ENCODE results near the gene PILRB.
"Not testable (repeated sequence)": the region's sequence is repeated elsewhere in the genome, so short reads cannot be mapped to it uniquely, and the experiment has no call there.

Gene PILRB

DNA sequence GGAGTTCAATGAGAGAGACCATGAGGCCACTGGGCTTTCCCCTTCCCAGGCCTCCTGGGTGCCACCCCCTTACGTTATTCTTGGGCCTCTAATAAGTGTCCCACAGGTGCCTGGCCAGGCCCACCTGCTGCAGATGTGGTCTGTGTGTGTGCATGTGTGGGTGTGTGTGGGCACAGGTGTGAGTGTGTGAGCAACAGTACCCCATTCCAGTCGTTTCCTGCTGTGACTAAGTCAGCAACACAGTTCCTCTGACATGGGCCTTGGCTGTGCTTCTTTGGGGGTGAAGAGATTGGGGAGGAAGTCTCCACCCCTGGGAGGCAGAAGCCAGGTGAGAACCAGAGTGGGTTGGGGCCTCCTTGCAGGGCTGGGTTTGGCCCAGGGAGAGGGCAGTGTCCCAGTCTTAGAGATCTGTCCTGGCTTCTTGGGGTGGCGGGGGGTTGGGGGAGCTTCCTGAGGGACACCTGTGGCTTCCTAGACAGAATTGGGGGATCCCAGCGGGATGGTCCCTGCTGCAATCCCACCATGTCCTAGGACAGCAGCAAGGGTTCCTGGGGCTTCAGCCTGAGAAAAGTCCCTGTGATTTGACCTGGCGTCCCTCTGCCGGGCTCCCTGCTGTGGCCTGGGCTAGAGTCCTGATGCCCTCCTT, 4.1 kb upstream of the PILRB start:
- no peak for DNase-seq (ENCODE audit: low read depth in 1 of 2, low spot score in 1 of 2)

GRCh38 chr7:100356416-100357068, 1.4 kb upstream of the PILRB start:
- DNase-seq (ENCODE audit: low read depth in 1 of 2, low spot score in 1 of 2) = no peak

DNA sequence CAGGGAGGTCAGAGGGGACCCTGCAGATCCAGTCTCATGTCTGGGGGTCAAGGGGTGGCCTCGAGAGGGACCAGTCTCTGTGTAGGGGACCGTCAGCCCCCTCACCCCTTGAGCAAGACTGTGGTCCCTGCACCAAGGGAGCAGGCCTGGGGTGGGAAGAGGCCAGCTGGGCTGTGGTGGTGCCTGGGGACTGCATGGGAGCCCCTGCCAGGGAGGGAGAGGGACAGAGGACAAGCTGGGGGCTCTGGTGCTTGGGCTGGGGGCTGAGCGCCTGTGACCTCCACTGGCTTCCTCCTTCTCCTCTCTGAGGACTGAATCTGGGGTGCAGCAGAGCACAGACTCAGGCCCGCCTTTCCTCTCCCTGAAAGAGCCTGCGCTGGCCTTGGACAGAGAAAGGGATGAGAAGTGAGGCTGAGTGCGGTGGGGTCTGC, 771 bp upstream of the PILRB start:
- no peak for DNase-seq (ENCODE audit: low read depth in 1 of 2, low spot score in 1 of 2)

DNA sequence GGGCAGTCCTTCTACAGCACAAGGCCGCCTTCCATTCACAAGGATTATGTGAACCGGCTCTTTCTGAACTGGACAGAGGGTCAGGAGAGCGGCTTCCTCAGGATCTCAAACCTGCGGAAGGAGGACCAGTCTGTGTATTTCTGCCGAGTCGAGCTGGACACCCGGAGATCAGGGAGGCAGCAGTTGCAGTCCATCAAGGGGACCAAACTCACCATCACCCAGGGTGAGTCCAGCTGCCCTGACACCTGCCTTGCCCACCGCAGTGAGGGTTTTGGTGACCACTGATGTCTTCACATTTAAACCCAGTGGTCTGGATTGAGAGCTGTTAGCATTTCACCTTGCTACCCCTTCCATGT, 918 bp downstream of the PILRB start:
- DNase-seq (ENCODE audit: low read depth in 1 of 2, low spot score in 1 of 2) = no peak

DNA sequence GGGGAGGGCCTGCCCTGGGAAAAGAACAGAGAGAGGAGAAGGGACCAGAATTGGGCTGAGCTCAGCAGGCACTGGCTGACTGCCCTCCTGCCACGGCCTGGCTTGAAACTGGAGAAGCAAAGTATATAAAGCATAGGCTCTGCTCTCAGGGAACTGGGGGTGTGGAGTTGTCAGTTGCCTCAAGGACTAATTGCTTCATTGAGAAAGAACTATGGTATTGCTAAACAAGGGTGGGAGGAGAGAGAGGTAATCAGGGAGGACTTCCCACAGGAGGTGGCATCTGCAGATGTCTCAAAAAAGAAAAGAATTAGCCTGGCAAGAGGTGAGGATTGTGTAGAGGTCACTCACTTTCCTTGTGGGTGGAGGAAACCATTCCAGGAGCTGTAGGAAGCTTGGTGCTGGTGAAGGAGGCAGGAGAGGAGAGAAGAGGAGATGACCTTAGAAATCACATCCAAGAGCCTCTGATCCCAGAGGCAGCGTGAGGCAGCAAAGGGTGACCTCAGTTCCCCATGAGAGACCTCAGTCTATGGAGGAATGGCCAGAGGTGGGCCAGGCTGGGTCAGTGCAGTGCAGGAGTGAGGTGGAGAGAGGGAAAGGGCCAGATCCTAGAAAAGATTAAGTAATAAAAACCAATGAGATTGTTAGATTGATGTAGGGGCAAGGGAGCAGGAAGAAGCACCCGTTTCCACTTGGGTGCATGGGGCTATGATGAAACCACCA, 2.4 kb downstream of the PILRB start:
- no peak for DNase-seq (ENCODE audit: low read depth in 1 of 2, low spot score in 1 of 2)

GRCh38 chr7:100363098-100363497, 5.2 kb downstream of the PILRB start:
- DNase-seq (ENCODE audit: low read depth in 1 of 2, low spot score in 1 of 2) = no peak

GRCh38 chr7:100363797-100364196, 5.9 kb downstream of the PILRB start:
- DNase-seq (ENCODE audit: low read depth in 1 of 2, low spot score in 1 of 2) = not testable (repeated sequence)

GRCh38 chr7:100364480-100364879, 6.6 kb downstream of the PILRB start:
- DNase-seq (ENCODE audit: low read depth in 1 of 2, low spot score in 1 of 2) = no peak

DNA sequence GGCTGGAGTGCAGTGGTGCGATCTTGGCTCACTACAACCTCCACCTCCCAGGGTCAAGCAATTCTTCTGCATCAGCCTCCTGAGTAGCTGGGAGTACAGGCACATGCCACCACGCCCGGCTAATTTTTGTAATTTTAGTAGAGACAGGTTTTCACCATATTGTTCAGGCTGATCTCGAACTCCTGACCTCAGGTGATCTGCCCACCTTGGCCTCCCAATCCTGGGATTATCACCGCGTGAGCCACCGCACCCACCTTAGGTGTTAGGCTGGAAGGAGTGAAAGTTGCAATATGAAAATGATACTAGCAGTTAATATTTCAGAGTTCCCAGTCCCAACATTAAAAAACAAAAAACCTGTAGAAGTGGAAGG, 8.1 kb downstream of the PILRB start:
- DNase-seq (ENCODE audit: low read depth in 1 of 2, low spot score in 1 of 2) = not testable (repeated sequence)

GRCh38 chr7:100366411-100367250, 8.7 kb downstream of the PILRB start:
- DNase-seq (ENCODE audit: low read depth in 1 of 2, low spot score in 1 of 2) = no peak

- DNase-seq (ENCODE audit: low read depth in 1 of 2, low spot score in 1 of 2) = no peak
These were observed 9.3 kb downstream of the PILRB start for GRCh38 chr7:100367251-100367620.

- DNase-seq (ENCODE audit: low read depth in 1 of 2, low spot score in 1 of 2) = no peak
These were observed 10.0 kb downstream of the PILRB start for GRCh38 chr7:100367676-100368613.

GRCh38 chr7:100369105-100369504, 11.2 kb downstream of the PILRB start:
- no peak for DNase-seq (ENCODE audit: low read depth in 1 of 2, low spot score in 1 of 2)

DNA sequence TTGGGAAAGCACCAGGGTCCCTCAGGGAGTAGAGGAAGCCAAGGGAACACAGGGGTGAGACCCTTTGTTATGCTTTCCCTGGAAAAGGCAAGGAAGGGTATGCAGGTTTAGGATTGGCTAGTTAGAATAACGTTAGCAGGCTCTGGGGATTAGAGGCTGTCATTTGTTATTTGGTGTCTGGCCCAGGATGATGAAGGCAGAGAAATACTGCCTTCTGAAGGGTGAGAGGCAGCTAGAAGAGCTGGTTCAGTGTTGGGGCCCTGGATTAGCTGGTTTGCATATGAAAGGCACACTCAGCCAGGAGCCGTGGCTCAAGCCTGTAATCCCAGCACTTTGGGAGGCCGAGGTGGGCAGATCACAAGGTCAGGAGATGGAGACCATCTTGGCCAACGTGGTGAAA, 12.4 kb downstream of the PILRB start:
- no peak for DNase-seq (ENCODE audit: low read depth in 1 of 2, low spot score in 1 of 2)

DNA sequence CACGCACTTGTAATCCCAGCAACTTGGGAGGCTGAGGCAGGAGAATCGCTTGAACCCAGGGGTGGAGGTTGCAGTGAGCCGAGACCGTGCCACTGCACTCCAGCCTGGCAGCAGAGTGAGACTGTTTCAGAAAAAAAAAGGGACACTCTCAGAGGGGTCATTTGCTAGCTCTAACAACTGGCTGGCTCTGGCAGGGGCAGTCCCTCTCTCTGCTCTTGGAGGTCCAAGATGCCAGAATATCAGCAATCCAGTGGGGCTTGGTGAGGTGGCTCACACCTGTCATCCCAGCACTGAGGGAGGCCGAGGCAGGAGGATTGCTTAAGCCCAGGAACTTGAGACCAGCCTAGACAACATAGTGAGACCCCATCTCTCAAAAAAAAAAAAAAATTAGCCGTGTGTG, 12.8 kb downstream of the PILRB start:
- no peak for DNase-seq (ENCODE audit: low read depth in 1 of 2, low spot score in 1 of 2)

- DNase-seq (ENCODE audit: low read depth in 1 of 2, low spot score in 1 of 2) = no peak
These were observed 13.7 kb downstream of the PILRB start for GRCh38 chr7:100371561-100372171.

DNA sequence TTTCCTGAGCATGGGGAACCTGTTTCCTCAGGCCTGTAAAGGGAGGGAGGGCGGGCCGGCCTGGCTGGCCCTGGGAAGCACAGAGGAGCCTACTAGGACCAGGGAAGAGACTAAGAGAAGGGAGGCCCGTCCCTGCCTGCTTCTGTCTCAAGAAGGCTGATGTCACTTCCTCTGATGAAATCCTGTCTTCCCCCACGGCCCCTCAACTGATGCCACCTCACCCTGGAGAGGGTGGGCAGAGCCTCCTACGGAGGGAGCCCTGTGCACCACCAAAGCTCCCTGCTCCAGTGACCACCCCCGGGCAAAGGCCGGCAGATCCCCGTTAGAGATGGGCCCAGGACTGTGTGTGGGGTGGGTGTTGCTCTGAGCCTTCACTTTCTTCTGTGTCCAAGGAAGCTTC, 14.3 kb downstream of the PILRB start:
- no peak for DNase-seq (ENCODE audit: low read depth in 1 of 2, low spot score in 1 of 2)

DNA sequence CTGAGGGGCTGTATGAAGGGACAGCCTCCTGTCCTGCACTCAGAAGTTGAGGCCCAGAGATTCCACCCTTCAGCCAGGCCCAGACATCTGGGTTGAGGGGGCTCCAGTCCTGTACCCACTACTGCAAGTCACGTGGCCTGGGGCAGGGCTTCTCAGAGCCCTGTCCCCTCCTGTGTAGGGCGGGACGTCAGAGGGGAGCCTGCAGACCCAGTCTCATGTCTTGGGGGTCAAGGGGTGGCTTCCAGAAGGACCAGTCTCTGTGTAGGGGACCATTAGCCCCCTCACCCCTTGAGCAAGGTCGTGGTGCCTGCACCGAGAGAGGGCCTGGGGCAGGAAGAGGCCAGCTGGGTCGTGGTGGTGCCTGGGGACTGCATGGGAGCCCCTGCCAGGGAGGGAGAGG, 14.8 kb downstream of the PILRB start:
- no peak for DNase-seq (ENCODE audit: low read depth in 1 of 2, low spot score in 1 of 2)

DNA sequence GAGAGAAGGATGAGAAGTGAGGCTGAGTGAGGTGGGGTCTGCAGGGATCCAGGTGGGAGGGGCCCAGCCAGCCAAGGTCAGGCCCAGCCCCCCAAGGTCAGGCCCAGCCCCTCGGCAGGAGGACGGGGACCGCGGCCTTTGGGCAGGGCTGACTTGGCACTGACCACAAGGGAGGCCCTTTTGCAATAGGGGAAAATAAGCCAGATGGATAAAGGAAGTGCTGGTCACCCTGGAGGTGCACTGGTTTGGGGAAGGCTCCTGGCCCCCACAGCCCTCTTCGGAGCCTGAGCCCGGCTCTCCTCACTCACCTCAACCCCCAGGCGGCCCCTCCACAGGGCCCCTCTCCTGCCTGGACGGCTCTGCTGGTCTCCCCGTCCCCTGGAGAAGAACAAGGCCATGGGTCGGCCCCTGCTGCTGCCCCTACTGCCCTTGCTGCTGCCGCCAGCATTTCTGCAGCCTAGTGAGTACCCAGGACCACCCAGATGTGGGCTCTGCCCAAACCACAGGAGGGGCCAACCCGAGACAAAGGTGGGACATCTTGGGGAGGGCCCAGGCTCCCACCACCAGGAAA, 15.4 kb downstream of the PILRB start, which contains the start of gene PILRA:
Gene PILRA, plus strand, starts transcription at position 227 of the 571 bp plus-strand sequence. Its CDS starts 170 bp downstream, at position 397.
- DNase-seq (ENCODE audit: low read depth in 1 of 2, low spot score in 1 of 2) = no peak
